Gastrocnemius medialis (tissue), 4 donors: Measurements from ENCODE around the gene SKIC8.

ENCODE experiments used
- CTCF ChIP-seq, 5 experiments: fragments of 450-650 bp in 3 of 5; fragments of 200-600 bp in 2 of 5; sonication (generic) in 2 of 5; IDR thresholded peaks in 4 of 5; conservative IDR thresholded peaks in 1 of 5; 1 replicate in 4 of 5; 2 replicates in 1 of 5; pipeline ENCODE4 v1.5.1; 2016 to 2019; ENCODE audit warnings: antibody characterized with exemption in 5 of 5, mild to moderate bottlenecking in 3 of 5, moderate library complexity in 3 of 5
- POLR2A ChIP-seq, 2 donors: fragments of 450-650 bp; IDR thresholded peaks; one replicate each; pipeline ENCODE4 v1.6.1; 2017; ENCODE audit warnings: antibody characterized with exemption in 2 of 2, mild to moderate bottlenecking in 2 of 2, moderate library complexity in 2 of 2

GRCh38 chr15:78319588-78319987, 20.2 kb upstream of the SKIC8 start:
- TF ChIP-seq CTCF (IDR thresholded peaks at IDR 0.05 in 4 of 5, conservative IDR thresholded peaks at IDR 0.05 in 1 of 5): no peak
- no peak for TF ChIP-seq POLR2A (IDR thresholded peaks at IDR 0.05)
